Ascending aorta (tissue), 2 donors: ENCODE data around the gene TP53INP2. TPM values are rescaled to one million over a fixed set of nuclear protein-coding genes. Genes with fewer than 3 reads are reported as not detected.

Experiments used
- DNase-seq, 2 donors: peaks; one replicate each; pipeline ENCODE4 v3.0.0-alpha.2; 2019; ENCODE audit warnings: low spot score in 2 of 2
- H3K27ac ChIP-seq, 2 donors: fragments of 200-600 bp; sonication (generic); one replicate each; pipeline ENCODE4 v1.5.1; 2016 to 2017; ENCODE audit warnings: mild to moderate bottlenecking in 1 of 2
- H3K27me3 ChIP-seq: fragments of 200-600 bp; sonication (generic); one replicate; pipeline ENCODE4 v1.5.1; 2017
- H3K36me3 ChIP-seq, 2 donors: fragments of 200-600 bp; sonication (generic); one replicate each; pipeline ENCODE4 v1.5.1; 2016
- H3K4me1 ChIP-seq, 2 donors: fragments of 200-600 bp; sonication (generic); one replicate each; pipeline ENCODE4 v1.5.1; 2016 to 2017; ENCODE audit warnings: mild to moderate bottlenecking in 1 of 2
- H3K4me3 ChIP-seq, 2 donors: fragments of 200-600 bp; sonication (generic); one replicate each; pipeline ENCODE4 v1.5.1; 2016 to 2017; ENCODE audit warnings: mild to moderate bottlenecking in 1 of 2
- H3K9me3 ChIP-seq, 2 donors: fragments of 200-600 bp; sonication (generic); one replicate each; pipeline ENCODE4 v1.5.1; 2016
- CTCF ChIP-seq, 3 experiments: fragments of 200-600 bp in 2 of 3; fragments of 450-650 bp in 1 of 3; sonication (generic) in 2 of 3; IDR thresholded peaks; one replicate each; pipeline ENCODE4 v1.5.1; 2016 to 2019; ENCODE audit warnings: antibody characterized with exemption in 3 of 3, mild to moderate bottlenecking in 1 of 3, moderate library complexity in 1 of 3
- intact Hi-C: fragments of 100-400 bp; cut with DNase I; formaldehyde crosslinking; loops from one replicate; pipeline ENCODE4 v1.15.1; 2023
- total RNA-seq: library from RNA; depleted of rRNA; stranded (reverse); fragments of >200 nt; gene quantifications from one replicate; pipeline ENCODE4 v1.1.0, GENCODE V29; 2016

Gene TP53INP2
- total RNA-seq, 1 donor from 2014 or later, result 6.2 TPM

- Histone ChIP-seq H3K4me3 (peak overlapping the region; percentile 76 to 85), H3K4me1 (peaks cover 5 to 12% of the 10 kb centered on the region in 2 donors), H3K9me3 (no peaks in the 10 kb centered on the region), H3K27ac (peak overlapping the region; percentile 98 to 99), H3K36me3 (no peaks in the 10 kb centered on the region), H3K27me3 (no peaks in the 10 kb centered on the region)
- intact Hi-C loops, result loop anchor here (1.0 to 10.0 kb wide), 5 partner anchors 26 to 1041 kb away; partner anchors contain the start of genes EIF2S2, MAP1LC3A, PIGU and RBM39
- no peak for TF ChIP-seq CTCF (IDR thresholded peaks at IDR 0.05)
- DNase-seq, result peak in 1 of 2 donors; percentile 79
Observed at GRCh38 chr20:34703424-34704176, 544 bp upstream of the TP53INP2 start.

GRCh38 chr20:34705008-34705396, 858 bp downstream of the TP53INP2 start:
- TF ChIP-seq CTCF (IDR thresholded peaks at IDR 0.05), result no peak
- intact Hi-C loops, result loop anchor here (2.0 to 10.0 kb wide), 4 partner anchors 126 to 1040 kb away; partner anchors contain the start of genes ACSS2, DYNLRB1 and RBM39
- Histone ChIP-seq H3K9me3 (no peaks in the 10 kb centered on the region), H3K27me3 (no peaks in the 10 kb centered on the region), H3K4me1 (peaks cover 5 to 12% of the 10 kb centered on the region in 2 donors), H3K27ac (peak overlapping the region; percentile 98 to 99), H3K36me3 (no peaks in the 10 kb centered on the region), H3K4me3 (peak overlapping the region; percentile 76 to 85)
- DNase-seq, result no peak

- DNase-seq, result no peak
- Histone ChIP-seq H3K36me3 (no peaks in the 10 kb centered on the region), H3K4me3 (peak overlapping the region; percentile 76 to 85), H3K27me3 (no peaks in the 10 kb centered on the region), H3K9me3 (no peaks in the 10 kb centered on the region), H3K27ac (peak overlapping the region; percentile 98 to 99), H3K4me1 (peaks cover 10 to 19% of the 10 kb centered on the region in 2 donors)
- intact Hi-C loops, result loop anchor here (2.0 to 10.0 kb wide), 4 partner anchors 127 to 1039 kb away; partner anchors contain the start of genes ACSS2, DYNLRB1 and RBM39
- TF ChIP-seq CTCF (IDR thresholded peaks at IDR 0.05), result no peak
Observed at GRCh38 chr20:34705397-34706301, 1.5 kb downstream of the TP53INP2 start.

- TF ChIP-seq CTCF (IDR thresholded peaks at IDR 0.05), result no peak
- Histone ChIP-seq H3K27ac (no peak overlapping the region), H3K4me3 (no peak overlapping the region), H3K4me1 (peaks cover 10 to 19% of the 10 kb centered on the region in 2 donors), H3K36me3 (no peaks in the 10 kb centered on the region), H3K27me3 (no peaks in the 10 kb centered on the region), H3K9me3 (no peaks in the 10 kb centered on the region)
- intact Hi-C loops, result loop anchor here (5.0 to 10.0 kb wide), 3 partner anchors 171 to 1038 kb away; partner anchors contain the start of genes ACSS2, DYNLRB1 and RBM39
- DNase-seq, result no peak
Observed at GRCh38 chr20:34706302-34706875, 2.2 kb downstream of the TP53INP2 start.
